ENCODE measurements around the gene MLF2. TPM values are rescaled to one million over a fixed set of nuclear protein-coding genes. Genes with fewer than 3 reads are reported as not detected.

Gene MLF2
- total and polyA plus RNA-seq, 10 of the 15 experiments (the other 5 are each of a cell fraction or from before 2014, with no cell fraction given), result 13.5 to 222 (median 130) TPM

GRCh38 chr12:6773590-6774351, 20.8 kb upstream of the MLF2 start:
- TF ChIP-seq ZNF592 (IDR thresholded peaks at IDR 0.05) (no peak), EGR1 (IDR thresholded peaks at IDR 0.05; ENCODE audit: borderline replicate concordance in 1 of 2, low read depth in 2 of 2, low read length in 2 of 2) (peak in 1 of 2 experiments; percentile 59; a peak in 2 of 3 replicates), NBN (IDR thresholded peaks at IDR 0.05) (no peak), GATAD2B (conservative IDR thresholded peaks at IDR 0.05; ENCODE audit: low read depth) (0 out of 2 replicates have a peak, but pooled peaks have one; percentile 15), BHLHE40 (IDR thresholded peaks at IDR 0.05; ENCODE audit: borderline replicate concordance in 1 of 2, low read depth in 2 of 2, low read length in 1 of 2) (peak in 1 of 2 experiments; percentile 32; a peak in 1 of 4 replicates)
- Histone ChIP-seq H3K36me3 (ENCODE audit: control insufficient read depth in 2 of 2, insufficient read depth in 2 of 2, low read length in 1 of 2) (no peaks in the 10 kb centered on the region), H2AFZ (ENCODE audit: control insufficient read depth, low read depth, low read length) (no peak overlapping the region), H3K9ac (ENCODE audit: control insufficient read depth, insufficient read depth, low read length) (no peak overlapping the region), H4K20me1 (ENCODE audit: control insufficient read depth, insufficient read depth) (no peaks in the 10 kb centered on the region), H3K9me3 (replicated peaks; ENCODE audit: control insufficient read depth, insufficient read depth, low read length) (no peaks in the 10 kb centered on the region), H3K4me2 (ENCODE audit: control insufficient read depth, insufficient read depth) (peak overlapping the region; percentile 83), H3K27ac (ENCODE audit: control insufficient read depth, insufficient read depth) (peak overlapping the region; percentile 3; the same call in 1 of the 2 replicates), H3K27me3 (replicated peaks in 1 of 2; ENCODE audit: control insufficient read depth in 2 of 2, insufficient read depth in 2 of 2, low read length in 1 of 2) (no peaks in the 10 kb centered on the region), H3K4me3 (peak overlapping the region; percentile 34; the same call in 1 of the 2 replicates), H3K4me1 (ENCODE audit: control insufficient read depth, insufficient read depth, low read length) (peaks cover 46% of the 10 kb centered on the region), H3K79me2 (ENCODE audit: control insufficient read depth, insufficient read depth, low read length) (peaks cover under 1% of the 10 kb centered on the region; the same call in 1 of the 2 replicates)
- POLR2A ChIA-PET, result interaction anchor here (1.5 to 2.0 kb wide), 5 partner anchors 10 to 78 kb away, joined by 4 to 5 read pairs (median 5); partner anchors contain the start of genes MLF2 and USP5
- 39% methylated on average over 48 of the region's 60 CpGs for WGBS (ENCODE audit: insufficient coverage, insufficient replicate concordance, low lambda C conversion rate, missing lambda C conversion rate)
- SMC1A ChIA-PET (ENCODE audit: uncharacterized antibody, unreplicated experiment), result interaction anchor here (0.6 to 3.6 kb wide), 5 partner anchors 15 to 78 kb away, joined by 3 to 20 read pairs (median 3); partner anchors contain the start of genes CDCA3, COPS7A, MLF2 and USP5
- no peak for DNase-seq (ENCODE audit: low read depth, low spot score)
- RAD21 ChIA-PET (ENCODE audit: unreplicated experiment), result interaction anchor here (0.7 to 5.7 kb wide), 2 partner anchors 8 to 20 kb away, joined by 3 to 68 read pairs; partner anchors contain the start of gene MLF2
- no peak for FAIRE-seq
- intact Hi-C loops (cut with micrococcal nuclease; ENCODE audit: unreplicated experiment) (no loop called here), in situ Hi-C loops (cut with MboI) (no loop called here)
- CTCF ChIA-PET, result interaction anchor here (0.9 to 12.7 kb wide), 4 partner anchors 7 to 263 kb away, joined by 3 to 221 read pairs (median 25); partner anchors contain the start of genes MLF2 and PTMS
- BruUV-seq (replicated peaks), result no TSS peak
- ATAC-seq, result peak; percentile 45

All from GM12878 (cell line).